SK-N-SH (cell line): Measurements from ENCODE around the gene PRR16. TPM values are rescaled to one million over a fixed set of nuclear protein-coding genes. Genes with fewer than 3 reads are reported as not detected.

Experiments used
- CTCF ChIA-PET: fragments of 300-600, 350-600 bp; formaldehyde crosslinking; extraction: SDS; loops from one replicate; lab custom pipeline; 2021; lab: Yijun Ruan, JAX
- POLR2A ChIA-PET: fragments of 350-600 bp; sonication (Branson Sonifier 250); formaldehyde crosslinking; extraction: SDS; loops from one replicate; lab custom pipeline; 2020; ENCODE audit warnings: antibody characterized with exemption, inconsistent platforms; lab: Yijun Ruan, JAX
- DNase-seq: peaks from one replicate; pipeline ENCODE4 v3.0.0; 2012
- H2AFZ ChIP-seq: fragments of 200-600 bp; sonication (generic); 2 replicates; pipeline ENCODE4 v1.8.1; 2016; ENCODE audit warnings: antibody characterized with exemption, mild to moderate bottlenecking, low read depth
- H3F3A ChIP-seq: fragments of 200-600 bp; sonication (generic); replicated peaks from 2 replicates; pipeline ENCODE3; 2016; ENCODE audit warnings: antibody characterized with exemption, mild to moderate bottlenecking; ENCODE audit not compliant: insufficient read depth
- H3K27ac ChIP-seq, 2 experiments: fragments of 200-500 bp in 1 of 2; fragments of 200-600 bp in 1 of 2; sonication (Bioruptor generic) in 1 of 2; sonication (generic), shearing (Covaris generic) in 1 of 2; 2 replicates each; pipeline versions ENCODE4 v1.5.1 to v1.6.1; 2014 to 2016; ENCODE audit warnings: low read depth in 2 of 2, inconsistent platforms in 1 of 2, low read length in 1 of 2, mild to moderate bottlenecking in 1 of 2, mixed read lengths in 1 of 2
- H3K27me3 ChIP-seq: fragments of 200-600 bp; sonication (generic), shearing (Covaris generic); 2 replicates; pipeline ENCODE4 v1.6.1; 2016; ENCODE audit warnings: mixed run types; ENCODE audit not compliant: insufficient read depth
- H3K36me3 ChIP-seq, 2 experiments: fragments of 200-500 bp in 1 of 2; fragments of 200-600 bp in 1 of 2; sonication (Bioruptor generic) in 1 of 2; sonication (generic) in 1 of 2; replicated peaks in 1 of 2; 2 replicates each; pipeline versions ENCODE3 to v1.5.1; 2014 to 2016; ENCODE audit warnings: low read length in 1 of 2, mild to moderate bottlenecking in 1 of 2; ENCODE audit not compliant: insufficient read depth in 2 of 2, control insufficient read depth in 1 of 2
- H3K4me1 ChIP-seq, 2 experiments: fragments of 200-500 bp in 1 of 2; fragments of 200-600 bp in 1 of 2; sonication (Bioruptor generic) in 1 of 2; sonication (generic), shearing (Covaris generic) in 1 of 2; 2 replicates each; pipeline versions ENCODE4 v1.5.1 to v1.6.1; 2014 to 2016; ENCODE audit warnings: low read depth in 1 of 2, low read length in 1 of 2, mixed run types in 1 of 2; ENCODE audit not compliant: insufficient read depth in 2 of 2, control insufficient read depth in 1 of 2
- H3K4me2 ChIP-seq: fragments of 200-600 bp; sonication (generic), shearing (Covaris generic); 2 replicates; pipeline ENCODE4 v1.6.1; 2017; ENCODE audit warnings: mixed run types
- H3K4me3 ChIP-seq, 2 experiments: fragments of 200-500 bp in 1 of 2; fragments of 200-600 bp in 1 of 2; sonication (Bioruptor generic) in 1 of 2; sonication (generic), shearing (Covaris generic) in 1 of 2; 2 replicates each; pipeline versions ENCODE4 v1.5.1 to v1.8.1; 2014 to 2016; ENCODE audit warnings: low read depth in 2 of 2, inconsistent platforms in 1 of 2, low read length in 1 of 2, mild to moderate bottlenecking in 1 of 2, mixed read lengths in 1 of 2, moderate library complexity in 1 of 2
- H3K79me2 ChIP-seq: fragments of 200-600 bp; sonication (generic); 2 replicates; pipeline ENCODE4 v1.8.1; 2017; ENCODE audit warnings: mild to moderate bottlenecking; ENCODE audit not compliant: insufficient read depth
- H3K9ac ChIP-seq: fragments of 200-600 bp; sonication (generic); 2 replicates; pipeline ENCODE4 v1.6.1; 2017; ENCODE audit warnings: mixed run types
- H3K9me2 ChIP-seq: fragments of 200-600 bp; sonication (generic); 2 replicates; pipeline ENCODE4 v1.6.1; 2017; ENCODE audit warnings: mixed run types
- H3K9me3 ChIP-seq: fragments of 200-600 bp; sonication (generic); 2 replicates; pipeline ENCODE4 v1.6.1; 2017; ENCODE audit warnings: mixed run types, mild to moderate bottlenecking, moderate library complexity
- H4K20me1 ChIP-seq: fragments of 200-600 bp; sonication (generic); 2 replicates; pipeline ENCODE4 v1.6.1; 2017; ENCODE audit warnings: mild to moderate bottlenecking, mixed run types; ENCODE audit not compliant: insufficient read depth
- ELF1 ChIP-seq: IDR thresholded peaks from 2 replicates; pipeline ENCODE4 v1.4.0; 2012
- FOXJ3 ChIP-seq: sonication (generic); formaldehyde crosslinking; IDR thresholded peaks from 2 replicates; pipeline ENCODE4 v1.5.1; 2020; ENCODE audit warnings: mild to moderate bottlenecking, missing genetic modification reagents
- GABPA ChIP-seq: IDR thresholded peaks from 2 replicates; pipeline ENCODE4 v1.4.0; 2012; ENCODE audit warnings: low read depth, mild to moderate bottlenecking
- JUND ChIP-seq: IDR thresholded peaks from 2 replicates; pipeline ENCODE4 v1.4.0; 2012
- MAX ChIP-seq: IDR thresholded peaks from 2 replicates; pipeline ENCODE4 v1.4.0; 2012; ENCODE audit warnings: low read depth
- MEF2A ChIP-seq: IDR thresholded peaks from 2 replicates; pipeline ENCODE4 v1.4.0; 2012; ENCODE audit warnings: low read depth, borderline replicate concordance
- NRF1 ChIP-seq: IDR thresholded peaks from 2 replicates; pipeline ENCODE4 v1.6.1; 2012; ENCODE audit warnings: low read depth, mild to moderate bottlenecking, low read length
- RAD21 ChIP-seq: IDR thresholded peaks from 2 replicates; pipeline ENCODE4 v1.6.1; 2012; ENCODE audit warnings: mild to moderate bottlenecking, low read length
- RCOR1 ChIP-seq: fragments of 150-350 bp; IDR thresholded peaks from 2 replicates; pipeline ENCODE4 v1.6.1; 2017; ENCODE audit warnings: antibody characterized with exemption, low read length
- REST ChIP-seq: IDR thresholded peaks from 2 replicates; pipeline ENCODE4 v1.6.1; 2012; ENCODE audit warnings: mild to moderate bottlenecking, low read depth, low read length, moderate library complexity
- TCF12 ChIP-seq: IDR thresholded peaks from 2 replicates; pipeline ENCODE4 v1.4.0; 2012
- ZBTB33 ChIP-seq: IDR thresholded peaks from 2 replicates; pipeline ENCODE4 v1.4.0; 2012; ENCODE audit warnings: low read depth, borderline replicate concordance
- polyA plus RNA-seq, 3 experiments: library from polyadenylated mRNA; depleted of rRNA; stranded (reverse); fragments of >200 nt; gene quantifications; 2 replicates each; pipeline ENCODE4 v1.2.3, GENCODE V29; 2012

The PRR16 gene
- polyA plus RNA-seq, 1 of the 3 experiments (the other 2 are of a cell fraction): 26.7 TPM

- POLR2A ChIA-PET: no interaction called here
- CTCF ChIA-PET: no interaction called here
Observed at GRCh38 chr5:120430572-120430971, 33.5 kb upstream of the PRR16 start.

More at GRCh38 chr5:120430572-120430971, 33.5 kb upstream of the PRR16 start:
- Histone ChIP-seq H3K4me2 (no peak overlapping the region), H3K4me1 (no peaks in the 10 kb centered on the region; a peak in 1 of 4 replicates), H3K9me2 (no peaks in the 10 kb centered on the region), H3K27me3 (no peaks in the 10 kb centered on the region), H3F3A (no peaks in the 10 kb centered on the region), H3K9me3 (peaks cover 8% of the 10 kb centered on the region; the same call in 1 of the 2 replicates), H2AFZ (no peak overlapping the region), H3K9ac (no peak overlapping the region), H3K79me2 (no peaks in the 10 kb centered on the region), H3K27ac (no peak overlapping the region), H4K20me1 (no peaks in the 10 kb centered on the region), H3K4me3 (no peak overlapping the region), H3K36me3 (no peaks in the 10 kb centered on the region)
- DNase-seq: no peak
- TF ChIP-seq FOXJ3 (CRISPR knock-in tag) (no peak), ELF1 (no peak), REST (no peak), NRF1 (no peak), RCOR1 (no peak), MAX (no peak), ZBTB33 (no peak), TCF12 (no peak), RAD21 (no peak), JUND (no peak), GABPA (no peak), MEF2A (no peak)
